GM04504 (cell line): ENCODE data around the gene LINGO4.

Experiments
- DNase-seq: peaks from one replicate; pipeline ENCODE4 v3.0.0-alpha.2; 2012; ENCODE audit warnings: low read depth

LINGO4 gene

GRCh38 chr1:151833172-151833900 is 28.1 kb upstream of the LINGO4 start:
- DNase-seq: no peak

GRCh38 chr1:151832318-151832980 is 27.2 kb upstream of the LINGO4 start:
- DNase-seq: peak; percentile 23

DNA sequence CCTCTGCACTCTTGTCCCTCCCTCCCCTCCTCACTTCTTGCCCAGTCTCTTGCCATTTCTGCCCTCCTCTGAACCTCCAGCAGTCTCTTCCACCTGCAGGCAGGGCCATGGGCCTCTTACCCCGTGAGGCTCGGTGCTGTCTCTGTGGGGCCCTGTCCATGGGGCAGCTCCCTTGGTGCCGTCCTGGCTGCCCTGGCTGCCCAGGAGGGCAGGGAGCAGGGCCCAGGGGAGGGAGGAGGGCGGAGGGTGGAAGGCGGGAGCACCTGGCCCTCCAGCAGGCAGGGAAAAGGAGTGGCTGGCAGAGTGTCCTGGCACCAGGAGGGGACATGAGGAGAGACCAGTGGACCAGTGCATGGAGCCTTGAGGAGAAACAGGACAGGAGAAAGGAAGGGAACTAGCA is 26.4 kb upstream of the LINGO4 start, which contains the start of gene RORC:
RORC (minus strand) TSS at position 198 of the 400 bp plus-strand sequence; CDS start at position 160, 38 bp downstream.
- no peak for DNase-seq

DNA sequence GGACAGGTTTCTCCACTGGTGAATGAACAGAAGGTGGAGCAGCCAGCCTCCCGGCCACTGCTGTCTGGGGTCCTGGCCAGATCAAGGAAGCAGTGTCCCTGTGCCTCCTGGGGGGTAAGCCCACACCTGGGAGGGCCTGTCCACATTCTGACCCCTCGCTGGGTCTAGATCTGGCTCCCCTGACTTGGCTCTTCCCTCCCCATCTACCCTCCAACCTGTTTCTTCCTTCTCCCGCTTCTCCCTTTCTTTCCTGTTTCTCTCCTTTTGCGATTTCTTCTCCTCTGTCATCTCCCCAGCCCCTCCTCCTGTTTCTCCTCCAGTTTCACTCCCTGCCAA is 26.0 kb upstream of the LINGO4 start:
- no peak for DNase-seq

GRCh38 chr1:151830055-151830454 is 24.8 kb upstream of the LINGO4 start:
- DNase-seq: no peak

- DNase-seq: no peak
Measured at GRCh38 chr1:151829352-151830046, 24.3 kb upstream of the LINGO4 start.

DNA sequence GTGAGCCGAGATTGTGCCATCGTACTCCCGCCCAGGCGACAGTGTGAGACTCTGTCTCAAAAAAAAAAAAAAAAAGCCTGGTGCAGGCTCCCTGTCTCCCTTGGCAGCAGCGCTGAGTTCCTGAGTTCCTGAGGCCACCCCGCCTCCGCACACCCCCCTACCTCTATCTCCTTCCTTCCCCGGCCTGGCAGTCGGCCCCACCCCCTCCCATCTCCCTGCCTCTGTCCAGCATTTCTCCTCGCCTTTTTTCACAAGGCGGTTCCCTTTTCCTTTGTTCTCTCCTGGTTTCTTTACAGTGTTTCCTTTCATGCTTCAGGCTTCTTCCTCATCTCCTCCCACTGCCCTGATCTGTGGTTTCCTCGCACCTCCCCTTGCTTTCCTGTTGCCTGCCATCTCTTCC is 23.7 kb upstream of the LINGO4 start:
- DNase-seq: no peak

GRCh38 chr1:151827853-151828252 is 22.6 kb upstream of the LINGO4 start:
- DNase-seq: no peak

- DNase-seq: no peak
Measured at GRCh38 chr1:151825751-151826660, 20.8 kb upstream of the LINGO4 start.

- DNase-seq: no peak
Measured at GRCh38 chr1:151825204-151825603, 20.0 kb upstream of the LINGO4 start.

- no peak for DNase-seq
Measured at GRCh38 chr1:151823175-151823574, 18.0 kb upstream of the LINGO4 start.

DNA sequence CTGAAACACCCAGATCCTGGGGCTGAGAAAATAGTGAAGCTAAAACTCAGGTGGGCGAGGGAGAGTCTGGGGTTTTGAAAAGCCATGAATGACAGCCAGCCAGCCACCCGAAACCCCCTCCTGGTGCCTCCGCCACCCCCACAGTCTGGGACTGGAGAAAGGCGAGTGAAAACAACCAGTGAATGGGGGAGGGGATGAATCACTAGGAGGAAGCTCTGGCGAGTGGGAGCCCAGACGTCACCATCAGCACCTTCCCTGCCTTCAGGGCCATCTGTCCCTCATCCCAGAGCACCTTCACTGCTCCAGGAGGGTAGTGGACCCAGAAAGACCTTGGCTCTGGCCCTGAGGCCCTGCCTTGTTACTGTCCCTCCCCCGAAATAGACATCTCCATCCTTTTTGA is 17.2 kb upstream of the LINGO4 start:
- no peak for DNase-seq

DNA sequence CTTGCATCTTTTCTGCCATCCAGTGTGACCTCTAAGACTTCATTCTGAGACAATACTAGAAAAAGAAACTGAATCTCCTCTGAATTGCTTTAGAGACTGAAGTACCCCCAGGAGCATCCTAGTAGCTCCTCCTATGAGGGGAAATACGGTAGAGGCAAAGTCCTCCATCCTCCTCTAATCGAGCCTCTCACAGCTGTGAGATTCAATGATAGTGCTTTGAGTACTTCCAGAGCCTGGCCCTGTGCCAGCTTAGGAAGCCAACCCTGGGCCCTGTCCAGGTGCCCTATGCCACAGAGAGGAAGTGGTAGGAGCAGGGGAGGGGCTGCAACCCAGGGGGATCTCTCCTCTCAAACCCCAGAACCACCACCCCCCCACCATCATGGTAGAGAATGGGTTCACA is 15.7 kb upstream of the LINGO4 start:
- DNase-seq: no peak

GRCh38 chr1:151819976-151820623 is 14.9 kb upstream of the LINGO4 start:
- DNase-seq: no peak

- no peak for DNase-seq
Measured at GRCh38 chr1:151819227-151819835, 14.1 kb upstream of the LINGO4 start.

DNA sequence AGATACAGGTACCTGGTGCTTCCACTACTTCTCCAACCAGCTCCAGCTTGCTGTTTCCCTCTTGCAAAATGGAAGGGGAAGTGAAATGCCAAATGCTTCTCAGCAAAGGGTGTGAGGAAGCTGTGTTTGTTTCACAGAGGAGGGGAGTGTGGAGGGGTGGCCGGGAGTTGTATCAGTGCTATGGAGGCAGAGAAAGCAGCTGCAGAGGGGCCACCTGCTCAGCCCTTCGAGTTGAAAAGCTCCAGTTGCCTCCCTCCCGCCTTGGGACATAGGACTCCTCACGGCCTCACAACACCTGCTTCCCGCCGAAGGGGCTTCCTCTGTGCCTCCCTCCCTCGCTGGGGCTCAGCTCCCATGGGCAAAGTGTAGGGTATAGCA is 12.1 kb upstream of the LINGO4 start:
- no peak for DNase-seq

DNA sequence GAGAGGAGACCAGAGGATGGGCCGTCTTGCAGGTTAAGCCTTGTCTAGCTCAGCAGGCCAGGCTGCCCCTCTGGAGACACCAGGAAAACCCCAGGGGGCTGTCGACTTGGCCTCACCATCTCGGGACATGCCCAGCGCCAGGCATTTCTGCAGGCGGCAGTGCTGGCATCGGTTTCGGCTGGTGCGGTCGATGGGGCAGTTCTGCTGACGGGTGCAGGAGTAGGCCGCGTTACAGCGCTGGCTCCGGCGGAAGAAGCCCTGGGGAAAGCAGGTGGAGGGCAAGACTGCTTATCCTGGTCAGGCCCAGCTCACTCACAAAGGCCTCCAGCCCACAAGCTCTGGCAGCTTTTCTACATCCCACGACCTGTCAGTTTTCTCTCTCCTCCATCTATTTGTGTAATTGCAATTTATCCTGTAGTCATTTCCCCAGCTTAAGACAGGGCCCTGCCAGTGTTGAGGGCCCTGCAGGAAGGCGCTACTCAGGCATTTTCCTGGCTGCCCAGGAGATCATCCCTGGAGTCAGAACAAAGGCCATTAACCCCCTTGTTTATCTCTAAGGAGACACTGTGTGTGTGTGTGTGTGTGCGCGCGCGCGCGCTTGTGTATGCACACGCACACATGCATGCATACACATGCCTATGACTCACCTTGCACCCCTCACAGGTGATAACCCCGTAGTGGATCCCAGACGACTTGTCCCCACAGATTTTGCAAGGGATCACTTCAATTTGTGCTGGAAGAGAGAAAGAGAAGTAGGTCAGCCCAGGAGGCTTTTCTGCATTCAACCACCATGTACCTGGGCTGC is 11.5 kb upstream of the LINGO4 start:
- no peak for DNase-seq

GRCh38 chr1:151815716-151816327 is 10.6 kb upstream of the LINGO4 start:
- DNase-seq: no peak

DNA sequence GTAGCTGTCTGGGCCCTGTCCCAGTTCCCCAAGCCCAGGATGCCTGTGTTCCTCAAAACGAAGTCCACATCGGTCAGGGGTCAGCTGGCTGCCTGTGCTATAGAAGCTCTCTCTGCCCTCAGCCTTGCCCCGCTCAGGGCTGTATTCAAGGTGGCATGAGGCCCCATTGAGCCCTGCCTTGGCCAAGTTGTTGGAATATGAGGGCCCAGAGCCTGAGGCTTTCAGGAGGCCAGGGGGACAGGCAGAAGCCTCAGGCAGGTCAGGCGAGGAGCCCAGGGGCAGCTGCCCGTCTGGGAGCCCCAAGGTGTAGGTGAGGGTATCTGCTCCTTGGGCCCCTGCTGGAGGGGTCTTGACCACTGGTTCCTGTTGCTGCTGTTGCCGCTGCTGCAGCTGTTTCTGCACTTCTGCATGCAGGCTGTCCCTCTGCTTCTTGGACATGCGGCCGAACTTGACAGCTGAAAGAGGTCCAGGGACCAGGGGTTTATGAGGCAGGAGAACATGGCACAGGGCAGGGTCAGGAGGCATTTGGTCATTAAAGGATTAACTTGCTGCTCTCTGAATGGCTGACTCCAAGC is 9.8 kb upstream of the LINGO4 start:
- no peak for DNase-seq

- DNase-seq: no peak
Measured at GRCh38 chr1:151814426-151814825, 9.2 kb upstream of the LINGO4 start.
